ENCODE results near the gene POC1A. TPM values are rescaled to one million over a fixed set of nuclear protein-coding genes. Genes with fewer than 3 reads are reported as not detected.

The POC1A gene
- total and polyA plus RNA-seq, 2 donors (not counting 1 experiment from before 2014, with no cell fraction given): 1.7 to 2.8 TPM

DNA sequence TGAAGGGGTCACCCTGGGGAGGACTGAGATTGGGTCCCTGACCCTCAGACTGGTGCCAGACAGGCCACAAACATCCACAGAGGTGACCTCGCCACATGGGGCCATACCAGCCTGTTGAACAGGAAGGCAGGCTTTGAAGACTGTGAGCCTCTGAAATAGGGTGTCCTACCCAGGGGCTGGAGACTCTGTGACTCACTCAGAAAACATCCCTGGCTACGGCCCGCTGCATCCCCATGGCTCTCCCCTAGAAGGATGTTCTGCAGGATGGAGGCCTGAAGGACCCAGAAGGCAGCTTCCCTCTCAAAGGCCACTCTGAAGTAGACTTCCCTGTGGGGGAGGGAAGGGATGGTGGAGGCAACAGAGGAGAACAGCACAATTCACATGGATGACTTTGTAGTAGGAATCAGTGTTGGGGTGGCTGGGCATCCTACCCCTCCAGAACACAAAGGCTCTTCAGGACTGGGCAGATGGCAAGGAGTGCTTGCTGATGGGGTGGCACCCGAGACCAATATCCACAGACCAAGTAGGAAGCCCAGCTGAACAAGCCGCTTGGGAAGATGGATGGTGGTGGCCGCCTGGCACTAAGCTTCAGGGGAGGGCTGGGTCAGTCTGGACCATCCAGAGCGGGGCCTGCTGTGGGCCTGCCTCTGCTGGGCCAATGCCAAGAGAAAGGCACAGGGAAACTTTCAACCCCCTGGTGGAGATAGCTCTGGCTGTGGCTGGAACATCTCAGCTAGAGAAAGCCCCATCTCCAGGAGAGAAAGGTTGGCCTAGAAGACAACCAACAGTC, 60.3 kb downstream of the POC1A start:
- Histone ChIP-seq H3K4me2 (replicated peaks; ENCODE audit: low read depth, low read length, poor library complexity, severe bottlenecking) (no peak overlapping the region), H4K20me1 (ENCODE audit: control insufficient read depth, insufficient read depth, low read length, poor library complexity, severe bottlenecking) (no peaks in the 10 kb centered on the region), H3K36me3 (replicated peaks in 1 of 2; ENCODE audit: control extremely low read depth in 1 of 2, control insufficient read depth in 1 of 2, extremely low read depth in 1 of 2, insufficient read depth in 2 of 2, low read length in 1 of 2) (no peaks in the 10 kb centered on the region), H3K79me2 (ENCODE audit: control insufficient read depth, insufficient read depth, low read length) (no peaks in the 10 kb centered on the region), H3K9ac (ENCODE audit: low read length) (no peak overlapping the region), H2AFZ (ENCODE audit: insufficient read depth, low read depth, low read length, poor library complexity, severe bottlenecking) (no peak overlapping the region), H3K4me1 (ENCODE audit: control insufficient read depth in 2 of 2, insufficient read depth in 2 of 2, low read length in 2 of 2) (no peaks in the 10 kb centered on the region), H3K27ac (ENCODE audit: low read length in 2 of 2) (no peak overlapping the region), H3K27me3 (replicated peaks in 1 of 4; ENCODE audit: control extremely low read depth in 1 of 4, control insufficient read depth in 3 of 4, insufficient read depth in 4 of 4, low read length in 3 of 4) (no peaks in the 10 kb centered on the region), H3K9me3 (ENCODE audit: control extremely low read depth in 1 of 3, control insufficient read depth in 2 of 3, insufficient read depth in 1 of 3, low read length in 2 of 3) (no peaks in the 10 kb centered on the region), H3K4me3 (ENCODE audit: control extremely low read depth in 1 of 5, extremely low read depth in 1 of 5, insufficient read depth in 1 of 5, low read depth in 2 of 5, low read length in 4 of 5) (no peak overlapping the region)
- ATAC-seq (ENCODE audit: low read depth) (no peak), DNase-seq (no peak)
- no peak overlapping the region for H3K4me3 Mint-ChIP-seq
- 97% methylated on average over 7 of the region's 7 CpGs for WGBS (ENCODE audit: insufficient coverage)
- ChIA-PET POLR2A (no interaction called here), CTCF (interaction anchor here (2.3 kb wide), 1 partner anchor 26 kb away, joined by 5 read pairs; no protein-coding TSS in a partner anchor)
- no peaks in the 10 kb centered on the region for H3K27me3 Mint-ChIP-seq
- no peaks in the 10 kb centered on the region for H3K9me3 Mint-ChIP-seq (ENCODE audit: insufficient read depth)
- TF ChIP-seq EZH2 (IDR thresholded peaks at IDR 0.05; ENCODE audit: borderline replicate concordance, insufficient read depth, low read depth, low read length, poor library complexity, severe bottlenecking): no peak
- no peak for TF ChIP-seq CTCF (IDR thresholded peaks at IDR 0.05)
- H3K27ac Mint-ChIP-seq: no peak overlapping the region
- intact Hi-C loops (cut with micrococcal nuclease): no loop called here
- no peaks in the 10 kb centered on the region for H3K4me1 Mint-ChIP-seq

GRCh38 chr3:52092891-52093290, 61.3 kb downstream of the POC1A start:
- 97% methylated on average over 7 of the region's 7 CpGs for WGBS (ENCODE audit: insufficient coverage)
- DNase-seq (no peak), ATAC-seq (ENCODE audit: low read depth) (no peak)
- POLR2A ChIA-PET: no interaction called here
- Histone ChIP-seq H3K4me1 (ENCODE audit: control insufficient read depth in 2 of 2, insufficient read depth in 2 of 2, low read length in 2 of 2) (no peaks in the 10 kb centered on the region), H3K36me3 (replicated peaks in 1 of 2; ENCODE audit: control extremely low read depth in 1 of 2, control insufficient read depth in 1 of 2, extremely low read depth in 1 of 2, insufficient read depth in 2 of 2, low read length in 1 of 2) (no peaks in the 10 kb centered on the region), H3K27ac (ENCODE audit: low read length in 2 of 2) (no peak overlapping the region), H2AFZ (ENCODE audit: insufficient read depth, low read depth, low read length, poor library complexity, severe bottlenecking) (no peak overlapping the region), H4K20me1 (ENCODE audit: control insufficient read depth, insufficient read depth, low read length, poor library complexity, severe bottlenecking) (no peaks in the 10 kb centered on the region), H3K4me3 (ENCODE audit: control extremely low read depth in 1 of 5, extremely low read depth in 1 of 5, insufficient read depth in 1 of 5, low read depth in 2 of 5, low read length in 4 of 5) (no peak overlapping the region), H3K79me2 (ENCODE audit: control insufficient read depth, insufficient read depth, low read length) (no peaks in the 10 kb centered on the region), H3K9me3 (ENCODE audit: control extremely low read depth in 1 of 3, control insufficient read depth in 2 of 3, insufficient read depth in 1 of 3, low read length in 2 of 3) (no peaks in the 10 kb centered on the region), H3K4me2 (replicated peaks; ENCODE audit: low read depth, low read length, poor library complexity, severe bottlenecking) (no peak overlapping the region), H3K27me3 (replicated peaks in 1 of 4; ENCODE audit: control extremely low read depth in 1 of 4, control insufficient read depth in 3 of 4, insufficient read depth in 4 of 4, low read length in 3 of 4) (no peaks in the 10 kb centered on the region), H3K9ac (ENCODE audit: low read length) (no peak overlapping the region)
- CTCF ChIA-PET: interaction anchor here (2.3 kb wide), 1 partner anchor 27 kb away, joined by 5 read pairs; no protein-coding TSS in a partner anchor
- intact Hi-C loops (cut with micrococcal nuclease): no loop called here
- Mint-ChIP-seq H3K9me3 (ENCODE audit: insufficient read depth) (no peaks in the 10 kb centered on the region), H3K27ac (no peak overlapping the region), H3K4me3 (no peak overlapping the region), H3K27me3 (no peaks in the 10 kb centered on the region), H3K4me1 (no peaks in the 10 kb centered on the region)
- TF ChIP-seq CTCF (IDR thresholded peaks at IDR 0.05): no peak
